Renal cortical epithelial cell (primary cell): ENCODE data around the gene GCNT2. TPM values are rescaled to one million over a fixed set of nuclear protein-coding genes. Genes with fewer than 3 reads are reported as not detected.
"Not testable (repeated sequence)": the region's sequence is repeated elsewhere in the genome, so short reads cannot be mapped to it uniquely, and the experiment has no call there.

ENCODE experiments used
- DNase-seq: peaks from one replicate; pipeline ENCODE4 v3.0.0-alpha.2; 2011; ENCODE audit warnings: low read depth
- total RNA-seq: library from RNA; depleted of rRNA; stranded (reverse); fragments of >200 nt; gene quantifications from 2 replicates; pipeline ENCODE4 v1.2.3, GENCODE V29; 2014

The GCNT2 gene
- total RNA-seq, 1 donor from 2014 or later = 59.4 TPM

DNA sequence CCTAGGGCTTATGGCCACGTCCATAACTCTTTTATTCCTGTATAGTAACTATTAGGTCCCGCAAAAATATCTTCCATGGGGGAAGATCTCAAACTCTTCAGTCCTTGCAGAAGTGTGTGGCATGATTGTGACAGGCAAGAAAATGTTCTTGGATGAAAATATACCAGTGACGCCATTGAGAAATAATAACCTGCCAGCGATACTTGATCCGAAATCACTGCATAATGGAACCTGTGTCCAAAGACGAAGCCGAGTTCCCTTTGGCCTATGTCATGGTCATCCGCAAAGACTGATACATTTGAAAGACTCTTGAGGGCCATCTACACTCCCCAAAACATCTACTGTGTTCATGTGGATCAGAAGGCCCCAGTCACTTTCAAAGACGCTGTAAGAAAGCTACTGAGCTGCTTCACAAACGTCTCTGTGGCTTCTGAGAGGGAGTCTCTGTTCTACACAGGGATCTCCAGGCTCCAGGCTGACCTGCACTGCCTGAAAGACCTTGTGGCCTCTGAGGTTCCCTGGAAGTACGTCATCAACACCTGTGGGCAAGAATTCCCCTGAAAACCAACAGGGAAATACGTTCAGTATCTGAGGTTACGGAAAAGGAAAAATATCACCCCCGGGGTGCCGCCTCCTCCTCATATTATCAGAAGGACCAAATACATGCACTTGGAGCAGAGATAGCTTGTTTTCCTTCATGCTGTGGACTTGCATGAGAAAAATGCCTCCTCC, 6.9 kb upstream of the GCNT2 start:
- DNase-seq = no peak

DNA sequence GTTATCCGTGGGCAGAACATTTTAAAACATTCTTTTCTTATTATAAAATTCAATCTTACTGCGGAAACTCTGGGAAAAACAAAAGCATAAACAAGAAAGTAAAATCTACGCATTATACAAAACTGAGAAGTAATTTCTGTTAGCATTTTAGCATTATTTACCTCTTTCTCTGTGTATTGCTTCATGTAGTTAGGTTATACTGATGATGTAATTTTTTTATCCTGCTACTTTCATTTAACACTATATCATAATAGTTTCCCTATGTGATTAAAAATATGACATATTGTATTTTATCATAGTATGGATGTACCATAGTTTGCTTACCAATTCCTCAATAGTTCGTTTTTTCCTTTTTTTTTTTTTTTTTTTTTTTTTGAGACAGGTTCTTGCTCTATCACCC, 4.2 kb upstream of the GCNT2 start:
- DNase-seq = no peak

DNA sequence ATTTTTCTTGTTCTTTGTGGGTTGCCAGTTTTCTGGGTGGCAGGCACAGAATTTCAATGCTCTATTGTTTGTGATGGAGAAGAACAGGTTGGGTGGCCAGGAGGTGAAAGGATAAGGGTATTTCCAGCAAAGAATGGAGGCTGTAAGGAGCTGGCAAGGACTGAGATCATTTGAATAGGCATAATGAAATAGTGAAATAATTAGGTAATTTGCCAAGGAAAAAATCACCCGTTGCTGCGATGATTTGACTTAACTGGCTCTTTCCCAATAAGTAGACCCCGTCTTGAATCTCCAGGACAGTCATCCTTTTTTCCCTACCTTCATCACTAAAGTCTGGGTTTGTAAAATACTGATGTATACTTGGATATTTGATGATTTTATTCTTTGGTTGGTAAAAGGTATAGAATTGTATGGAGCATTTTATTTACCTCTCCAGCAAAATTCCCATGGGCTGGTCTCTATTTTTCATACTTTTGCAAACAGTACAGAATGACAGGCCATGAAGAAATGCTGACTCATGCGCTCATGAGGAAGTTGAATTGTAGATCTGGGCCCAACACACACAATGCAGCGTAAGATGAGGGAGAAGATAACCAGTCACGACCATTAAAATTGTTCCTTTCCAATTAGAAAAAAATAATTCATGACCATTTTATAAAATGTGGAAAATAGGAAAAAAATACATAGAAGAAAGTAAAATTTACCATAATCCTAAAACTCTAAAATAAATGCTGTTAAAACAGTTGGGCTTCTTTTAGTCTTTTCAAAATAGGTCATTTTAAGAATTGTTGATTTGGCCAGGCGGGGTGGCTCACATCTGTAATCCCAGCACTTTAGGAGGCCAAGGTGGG, 2.4 kb upstream of the GCNT2 start:
- peak; percentile 69 for DNase-seq

DNA sequence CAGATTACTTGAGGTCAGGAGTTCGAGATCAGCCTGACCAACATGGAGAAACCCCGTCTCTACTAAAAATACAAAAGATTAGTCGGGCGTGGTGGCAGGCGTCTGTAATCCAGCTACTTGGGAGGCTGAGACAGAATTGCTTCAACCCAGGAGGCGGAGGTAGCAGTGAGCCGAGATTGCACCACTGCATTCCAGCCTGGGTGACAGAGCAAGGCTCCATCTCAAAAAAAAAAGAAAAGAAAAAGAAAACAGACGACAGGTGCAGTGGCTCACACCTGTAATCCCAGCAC, 1.8 kb upstream of the GCNT2 start:
- not testable (repeated sequence) for DNase-seq

DNA sequence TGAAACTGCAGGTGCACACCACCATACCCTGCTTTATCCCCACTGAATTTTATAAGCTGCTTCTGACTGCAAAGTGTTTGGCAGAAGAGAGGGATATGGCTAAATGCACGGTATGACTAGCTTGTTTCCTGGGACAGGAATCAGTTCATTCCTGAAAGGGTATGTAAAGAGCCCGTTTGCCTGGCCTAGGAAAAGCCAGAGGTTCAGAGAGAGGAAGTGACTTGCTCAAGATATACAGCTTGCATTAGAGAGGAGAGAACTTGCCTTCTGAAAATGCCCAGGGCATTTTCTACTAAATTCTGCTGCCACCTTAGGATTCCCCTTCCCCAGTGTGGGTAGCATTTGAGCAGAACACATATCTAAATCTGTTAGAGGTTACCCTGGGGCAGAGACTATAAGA, 683 bp upstream of the GCNT2 start:
- no peak for DNase-seq

DNA sequence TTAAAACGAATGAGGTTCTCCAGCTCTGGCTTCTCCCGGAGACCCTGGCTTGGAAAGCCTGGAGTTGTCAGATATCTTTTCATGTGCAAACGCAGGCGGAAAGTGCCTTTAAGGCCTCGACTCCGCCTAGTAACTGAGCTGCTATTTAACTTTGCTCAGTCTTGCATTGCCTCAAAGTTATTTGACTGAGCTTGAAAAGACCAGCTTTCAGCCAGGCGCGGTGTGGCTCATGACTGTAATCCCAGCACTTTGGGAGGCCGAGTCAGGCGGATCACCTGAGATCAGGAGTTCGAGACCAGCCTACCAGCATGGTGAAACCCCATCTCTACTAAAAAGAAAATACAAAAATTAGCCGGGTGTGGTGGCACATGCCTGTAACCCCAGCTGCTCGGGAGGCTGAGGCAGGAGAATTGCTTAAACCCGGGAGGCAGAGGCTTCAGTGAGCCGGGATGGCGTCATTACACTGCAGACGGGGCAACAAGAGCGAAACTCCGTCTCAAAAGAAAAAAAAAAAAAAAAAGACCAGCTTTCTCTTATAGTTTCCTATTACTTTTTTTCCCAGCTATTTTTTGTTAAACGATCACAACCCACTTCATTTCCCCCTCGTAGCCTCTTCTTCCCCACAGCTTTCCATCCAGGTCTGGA, 1.9 kb downstream of the GCNT2 start:
- DNase-seq = peak; percentile 79

DNA sequence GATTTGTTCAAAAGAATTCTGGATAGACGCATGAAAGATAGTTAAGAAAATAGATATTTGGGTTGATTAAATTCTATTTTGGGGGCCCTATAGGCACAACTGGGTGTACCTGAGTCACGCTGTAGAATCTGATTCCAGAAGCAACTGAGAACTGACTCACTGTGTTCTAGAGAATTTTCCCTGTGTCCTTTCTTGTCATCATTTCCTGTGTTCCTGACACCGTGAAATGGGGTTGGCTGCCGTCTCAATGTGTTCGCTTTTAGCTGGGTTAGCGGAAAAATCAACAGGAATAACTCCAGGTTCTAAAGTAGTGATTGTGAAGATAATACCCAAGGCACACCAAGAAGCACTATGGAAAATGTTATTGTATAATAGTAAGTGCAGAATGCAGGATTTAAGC, 5.0 kb downstream of the GCNT2 start:
- DNase-seq = peak; percentile 66

DNA sequence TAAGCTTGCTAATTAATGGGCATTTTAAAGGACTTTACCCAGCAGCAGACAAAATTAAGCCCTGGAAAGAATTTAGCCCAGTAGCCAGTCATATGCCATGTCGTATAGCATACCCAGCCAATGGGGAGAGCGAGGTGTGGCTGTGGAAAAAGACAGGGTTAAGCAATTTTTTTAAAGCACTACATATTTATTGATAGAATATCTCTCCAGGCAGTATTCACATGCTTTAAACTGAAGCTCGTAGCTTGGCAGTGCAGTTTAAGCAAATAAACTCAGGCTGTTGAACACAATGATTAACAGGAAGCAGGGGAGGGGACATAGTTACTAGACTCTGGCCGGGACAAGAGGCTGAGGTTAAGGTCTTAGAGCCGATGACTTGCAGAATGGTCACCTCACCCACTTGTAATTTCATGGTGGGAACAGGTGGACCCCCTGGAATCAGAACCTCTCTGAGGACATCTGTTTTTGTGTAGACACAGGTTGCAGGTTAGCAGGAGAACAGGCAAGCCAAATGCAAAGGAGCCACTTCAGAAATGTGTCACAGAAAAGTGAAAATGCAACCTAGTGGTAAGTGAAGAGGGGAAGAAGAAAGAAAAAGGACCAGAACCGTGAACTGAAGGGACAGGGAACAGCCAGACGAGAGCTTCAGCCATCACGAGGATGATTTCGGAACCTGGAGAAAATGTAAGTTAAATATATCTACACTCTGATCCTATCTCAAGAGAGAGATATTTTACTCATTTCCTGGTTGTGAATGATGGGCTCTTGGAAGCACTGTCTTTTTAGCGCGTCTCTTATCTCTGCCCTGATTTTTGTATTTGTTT, 7.2 kb downstream of the GCNT2 start:
- DNase-seq = peak; percentile 94

DNA sequence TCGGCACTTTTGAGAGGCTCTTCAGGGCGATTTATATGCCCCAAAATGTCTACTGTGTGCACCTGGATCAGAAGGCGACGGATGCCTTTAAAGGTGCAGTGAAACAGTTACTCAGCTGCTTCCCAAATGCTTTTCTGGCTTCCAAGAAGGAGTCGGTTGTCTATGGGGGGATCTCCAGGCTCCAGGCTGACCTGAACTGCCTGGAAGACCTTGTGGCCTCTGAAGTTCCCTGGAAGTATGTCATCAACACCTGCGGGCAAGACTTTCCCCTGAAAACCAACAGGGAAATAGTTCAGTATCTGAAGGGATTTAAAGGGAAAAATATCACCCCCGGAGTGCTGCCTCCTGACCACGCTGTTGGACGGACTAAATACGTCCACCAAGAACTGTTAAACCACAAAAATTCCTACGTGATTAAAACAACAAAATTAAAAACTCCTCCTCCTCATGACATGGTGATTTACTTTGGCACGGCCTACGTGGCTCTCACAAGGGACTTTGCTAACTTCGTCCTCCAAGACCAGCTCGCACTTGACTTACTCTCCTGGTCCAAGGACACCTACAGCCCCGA, 8.2 kb downstream of the GCNT2 start:
- DNase-seq = peak; percentile 93

DNA sequence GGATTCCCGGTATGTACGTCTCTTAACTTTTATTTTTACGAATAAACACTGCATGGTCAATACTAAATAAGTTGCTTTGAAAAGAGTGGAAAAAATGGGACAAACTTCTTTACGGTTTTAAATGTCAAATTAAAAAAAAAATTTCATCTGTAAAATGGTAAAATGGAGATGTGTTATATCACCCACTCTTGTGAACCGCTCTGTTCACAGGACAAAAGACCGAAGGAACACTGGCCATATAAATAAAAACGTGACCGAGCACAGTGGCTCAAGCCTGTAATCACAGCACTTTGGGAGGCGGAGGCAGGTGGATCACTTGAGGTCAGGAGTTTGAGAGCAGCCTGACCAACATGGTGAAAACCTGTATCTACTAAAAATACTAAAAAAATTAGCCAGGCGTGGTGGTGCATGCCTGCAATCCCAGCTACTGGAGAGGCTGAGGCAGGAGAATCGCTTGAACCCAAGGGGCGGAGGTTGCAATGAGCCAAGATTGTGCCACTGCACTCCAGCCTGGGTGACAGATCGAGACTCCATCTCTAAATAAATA, 8.8 kb downstream of the GCNT2 start:
- DNase-seq = not testable (repeated sequence)

DNA sequence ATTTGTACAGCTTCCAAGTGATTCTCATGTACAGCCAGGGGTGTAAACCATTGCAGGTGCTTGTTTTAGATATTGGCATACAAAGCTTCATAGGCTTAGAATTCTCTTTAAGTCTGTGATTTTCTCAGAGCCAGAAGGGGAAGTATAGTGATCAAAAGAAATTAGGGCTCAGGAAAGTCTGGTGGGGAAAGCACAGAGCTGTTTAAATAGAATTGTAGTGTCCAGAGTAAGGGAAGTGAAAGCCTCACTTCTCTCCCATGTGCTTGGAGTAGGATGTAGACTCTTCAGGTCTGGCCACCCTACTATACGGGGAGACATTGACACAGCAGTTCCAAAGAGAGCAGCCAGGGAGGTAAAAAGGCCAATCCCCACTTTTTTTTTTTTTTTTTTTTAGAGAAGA, 10.4 kb downstream of the GCNT2 start:
- DNase-seq = no peak

DNA sequence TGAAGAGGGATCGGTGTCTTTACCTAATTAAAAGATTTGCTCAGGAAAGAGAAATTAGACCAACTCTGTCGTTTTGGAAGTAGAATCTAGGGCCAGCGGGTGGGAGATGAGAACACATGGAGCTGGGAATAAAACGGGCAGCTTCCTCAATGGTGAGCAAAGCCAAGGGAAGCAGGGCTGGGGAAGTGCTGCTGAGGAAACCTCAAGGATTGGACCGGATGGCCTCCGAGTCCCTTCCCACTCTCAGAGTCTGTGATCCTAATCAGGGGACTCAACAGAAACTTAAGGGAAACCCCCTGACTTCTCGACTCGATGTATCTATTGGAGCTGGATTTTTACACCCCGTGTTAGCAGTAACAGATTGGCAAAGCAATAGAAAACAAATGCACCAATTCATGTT, 10.8 kb downstream of the GCNT2 start:
- DNase-seq = no peak

DNA sequence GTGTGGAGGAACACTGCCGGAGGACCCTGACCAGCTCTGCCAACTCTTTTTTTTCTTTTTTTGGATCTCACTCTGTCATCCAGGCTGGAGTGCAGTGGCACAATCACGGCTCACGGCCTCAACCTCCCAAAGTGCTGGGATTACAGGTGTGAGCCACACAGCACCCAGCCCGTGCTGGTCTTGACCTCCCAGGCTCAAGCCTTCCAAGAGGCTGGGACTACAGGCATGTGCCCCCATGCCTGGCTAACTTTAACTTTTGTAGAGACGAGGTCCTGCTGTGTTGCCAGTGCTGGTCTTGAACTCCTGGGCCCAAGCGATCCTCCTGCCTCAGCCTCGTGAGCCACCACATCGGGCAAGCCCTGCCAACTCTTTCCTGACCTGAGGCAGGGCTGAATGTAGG, 11.2 kb downstream of the GCNT2 start:
- no peak for DNase-seq

DNA sequence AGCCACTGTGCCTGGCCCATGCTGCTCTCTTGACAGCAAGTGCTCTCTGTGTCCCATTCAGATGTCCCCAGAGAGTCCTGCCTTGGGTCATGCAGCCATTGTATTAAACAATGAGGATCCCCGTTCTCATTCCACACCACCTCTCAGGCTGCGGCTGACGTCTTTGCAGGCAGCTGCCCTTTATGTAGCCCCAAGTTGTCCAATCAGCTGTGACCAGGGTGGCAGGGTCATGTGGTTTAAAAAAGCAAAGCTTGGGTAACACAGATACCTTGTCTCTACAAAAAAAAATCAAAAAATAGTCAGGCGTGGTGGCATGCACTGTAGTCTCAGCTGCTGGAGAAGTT, 13.2 kb downstream of the GCNT2 start:
- no peak for DNase-seq

DNA sequence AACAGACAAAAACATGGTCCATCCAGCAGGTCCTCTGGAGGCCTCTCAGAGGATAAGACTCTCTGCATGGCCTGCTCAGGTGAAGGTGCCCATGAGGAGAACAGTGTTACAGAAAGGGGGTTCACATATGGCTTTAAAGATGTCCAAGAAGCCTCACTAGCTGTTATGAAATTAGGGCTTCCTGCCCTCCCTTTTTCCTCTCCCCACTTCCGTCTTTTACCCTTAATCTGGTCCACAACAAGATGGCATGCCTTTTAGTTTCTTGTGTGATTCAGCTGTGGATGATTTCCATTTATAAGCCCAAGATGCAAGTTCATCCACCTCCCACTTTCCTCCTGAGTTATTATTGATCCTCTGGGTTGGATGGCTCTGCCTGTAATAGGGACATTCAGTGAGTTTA, 14.0 kb downstream of the GCNT2 start:
- DNase-seq = no peak

DNA sequence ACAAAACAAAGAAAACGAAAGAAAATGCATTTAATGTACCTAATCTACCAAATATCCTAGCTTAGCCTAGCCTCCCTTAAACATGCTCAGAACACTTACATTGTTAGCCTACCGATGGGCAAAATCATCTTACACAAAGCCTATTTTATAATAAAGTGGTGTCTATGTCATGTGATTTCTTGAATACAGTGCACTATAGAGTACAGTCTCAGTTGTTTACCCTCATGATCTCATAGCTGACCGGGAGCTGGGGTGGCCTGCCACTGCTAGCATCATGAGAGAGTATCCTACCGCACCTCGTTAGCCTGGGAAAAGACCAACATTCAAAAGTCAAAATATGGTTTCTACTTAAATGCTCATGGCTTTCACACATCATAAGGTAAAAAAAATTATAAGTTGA, 16.6 kb downstream of the GCNT2 start:
- no peak for DNase-seq

DNA sequence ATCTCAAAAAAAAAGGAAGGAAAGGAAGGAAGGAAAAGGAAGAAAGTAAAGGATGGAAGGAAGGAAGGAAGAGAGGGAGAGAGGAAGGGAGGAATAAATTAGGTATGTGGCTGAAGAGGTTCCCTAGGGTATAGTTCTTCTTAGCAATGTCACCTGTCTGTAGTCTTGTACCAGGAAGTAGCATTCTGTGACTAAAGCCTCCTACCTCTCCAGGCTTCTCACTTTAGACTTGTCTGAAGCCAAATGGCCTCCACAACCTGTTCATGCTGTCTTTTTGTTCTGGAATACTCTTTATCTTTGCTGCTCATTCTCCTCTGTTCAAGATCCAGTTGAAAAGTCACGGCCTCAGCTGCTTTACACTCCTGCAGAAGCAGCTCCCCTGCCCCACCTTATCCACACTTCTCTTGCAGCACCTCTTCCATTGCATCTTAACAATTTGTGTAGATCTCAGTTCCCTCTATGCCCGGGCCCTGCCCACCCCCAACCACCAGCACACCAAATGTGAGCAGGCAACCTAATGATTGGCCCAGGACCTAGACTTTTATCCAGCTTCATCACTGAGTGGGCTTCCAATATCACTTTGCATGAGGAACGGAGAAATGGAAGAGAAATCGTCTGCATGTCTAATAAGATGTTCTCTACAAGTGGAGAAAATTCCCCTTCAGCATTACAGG, 19.1 kb downstream of the GCNT2 start:
- no peak for DNase-seq

DNA sequence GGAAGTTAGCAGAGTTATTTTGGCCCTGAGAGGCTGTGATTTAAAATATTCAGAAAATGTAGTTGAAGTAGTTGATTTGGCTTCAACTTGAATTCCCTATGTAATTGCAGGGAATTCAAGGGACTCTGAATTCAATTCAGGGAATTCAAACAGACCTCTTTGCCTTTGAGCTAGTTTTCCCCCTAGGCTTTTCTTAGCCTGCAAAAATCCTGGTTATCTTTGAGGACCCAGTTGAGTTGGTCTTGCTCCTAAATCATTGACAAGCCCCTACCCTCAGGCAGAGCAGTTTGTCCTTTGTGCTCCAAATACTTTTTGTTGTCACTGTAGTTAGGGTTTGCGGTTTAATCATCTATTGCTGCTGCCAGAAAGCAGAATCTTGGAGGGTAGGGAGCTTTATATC, 20.4 kb downstream of the GCNT2 start:
- no peak for DNase-seq

DNA sequence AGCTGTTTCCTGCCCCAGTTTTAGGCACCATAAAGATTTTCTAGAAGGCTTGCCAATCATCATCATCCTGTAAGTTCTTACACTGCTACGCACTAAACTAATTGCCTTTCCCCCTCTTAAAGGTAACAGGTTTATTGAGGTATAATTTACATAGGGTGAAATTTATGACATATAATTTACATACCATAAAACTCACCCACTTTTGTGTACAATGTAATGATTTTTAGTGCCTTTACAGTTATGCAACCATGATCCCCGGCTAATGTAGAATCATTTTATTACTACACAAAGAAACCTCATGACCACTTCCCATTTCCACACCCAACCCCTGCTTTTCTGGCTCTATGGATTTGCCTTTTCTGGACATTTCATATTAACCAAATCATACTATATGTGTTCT, 21.1 kb downstream of the GCNT2 start:
- no peak for DNase-seq

DNA sequence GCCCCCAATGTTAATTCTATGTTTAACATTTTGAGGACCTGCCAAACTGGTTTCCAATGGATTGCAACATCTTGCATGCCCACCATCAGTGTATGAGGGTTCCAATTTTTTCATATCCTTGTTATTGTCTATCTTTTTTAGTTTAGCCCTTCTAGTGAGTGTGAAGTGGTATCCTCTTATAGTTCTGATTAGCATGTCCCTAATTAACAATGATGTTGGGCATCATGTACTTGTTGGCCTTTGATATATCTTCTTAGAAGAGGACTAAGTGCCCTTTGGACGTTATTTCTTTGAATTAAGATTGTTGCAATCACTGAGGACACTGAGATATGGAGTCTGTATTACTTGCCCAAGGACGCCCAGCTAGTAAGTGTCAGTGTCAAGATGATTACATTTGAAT, 22.3 kb downstream of the GCNT2 start:
- DNase-seq = no peak

DNA sequence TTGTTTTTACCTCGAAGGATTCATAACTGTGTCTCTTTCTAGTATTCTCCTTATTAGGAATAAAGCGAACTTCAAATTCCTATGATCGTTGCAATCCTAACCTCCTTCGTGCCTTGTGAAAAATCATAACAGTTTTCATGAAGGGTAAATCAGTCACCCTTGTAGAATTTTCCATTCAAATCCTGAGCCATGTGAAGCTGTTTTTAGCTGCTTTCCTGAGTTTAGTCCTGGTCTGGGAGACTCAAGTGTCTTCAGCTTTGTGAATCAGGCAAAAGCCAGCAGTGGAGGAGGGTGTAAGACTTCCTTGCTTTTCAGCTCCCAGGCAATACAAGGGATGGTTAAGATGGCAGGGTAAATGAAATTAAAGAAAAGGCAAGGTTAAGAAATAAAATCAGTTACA, 24.3 kb downstream of the GCNT2 start:
- DNase-seq = no peak
